GM19463 (cell line): Measurements from ENCODE around the gene APBA2.

ENCODE experiments used
- ATAC-seq: cut with Tn5 transposase; IDR thresholded peaks from one replicate; pipeline ENCODE4 v1.9.1; 2021; ENCODE audit warnings: mild to moderate bottlenecking, moderate library complexity; ENCODE audit not compliant: unreplicated experiment

The APBA2 gene

GRCh38 chr15:29113336-29114220 lies 227.8 kb downstream of the APBA2 start:
- no peak for ATAC-seq

GRCh38 chr15:29114221-29115092 lies 228.7 kb downstream of the APBA2 start:
- no peak for ATAC-seq

DNA sequence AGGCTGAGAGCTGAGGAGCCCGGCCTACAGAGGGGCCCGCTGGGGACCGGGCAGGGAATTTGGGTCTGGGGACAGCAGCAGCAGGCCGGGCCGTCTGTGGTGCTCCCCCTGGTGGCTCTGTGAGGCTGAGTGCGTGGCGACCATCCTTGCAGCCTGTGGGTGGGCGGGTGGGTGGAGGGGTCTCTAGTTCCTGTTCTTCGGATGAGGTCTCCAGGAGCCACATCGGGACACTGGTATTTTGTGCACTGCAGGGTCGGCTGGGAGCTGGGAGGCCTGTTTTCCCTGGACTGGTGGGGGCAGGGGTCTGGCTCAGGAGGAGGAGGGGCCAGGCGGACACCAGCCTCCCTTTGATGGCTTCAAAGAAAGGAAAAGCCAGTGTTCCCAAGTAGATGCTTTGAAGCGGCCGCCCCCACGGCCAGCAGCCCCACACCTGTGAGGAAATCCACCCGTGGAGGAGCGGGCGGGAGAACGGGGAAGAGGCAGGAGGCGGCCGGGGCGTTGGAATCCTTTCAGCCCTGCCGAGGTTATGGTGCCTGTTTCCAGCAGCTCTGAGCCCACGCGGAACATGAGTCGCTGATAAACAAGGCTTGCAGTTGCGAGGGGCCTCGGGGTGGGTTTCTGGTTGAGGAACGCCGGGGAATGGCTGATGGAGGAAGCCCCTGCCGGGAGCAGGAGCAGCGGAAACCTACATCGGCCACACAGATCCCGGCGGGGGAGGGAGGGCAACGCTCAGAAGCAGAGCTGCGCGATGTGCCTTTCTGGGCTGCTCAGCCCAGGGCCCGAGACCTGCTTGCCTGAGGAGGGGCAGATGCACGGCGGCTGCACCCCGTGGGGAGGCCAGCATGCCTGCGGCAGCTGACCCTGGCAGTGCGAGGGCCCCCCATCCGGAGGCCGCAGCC lies 229.6 kb downstream of the APBA2 start:
- ATAC-seq, result no peak

DNA sequence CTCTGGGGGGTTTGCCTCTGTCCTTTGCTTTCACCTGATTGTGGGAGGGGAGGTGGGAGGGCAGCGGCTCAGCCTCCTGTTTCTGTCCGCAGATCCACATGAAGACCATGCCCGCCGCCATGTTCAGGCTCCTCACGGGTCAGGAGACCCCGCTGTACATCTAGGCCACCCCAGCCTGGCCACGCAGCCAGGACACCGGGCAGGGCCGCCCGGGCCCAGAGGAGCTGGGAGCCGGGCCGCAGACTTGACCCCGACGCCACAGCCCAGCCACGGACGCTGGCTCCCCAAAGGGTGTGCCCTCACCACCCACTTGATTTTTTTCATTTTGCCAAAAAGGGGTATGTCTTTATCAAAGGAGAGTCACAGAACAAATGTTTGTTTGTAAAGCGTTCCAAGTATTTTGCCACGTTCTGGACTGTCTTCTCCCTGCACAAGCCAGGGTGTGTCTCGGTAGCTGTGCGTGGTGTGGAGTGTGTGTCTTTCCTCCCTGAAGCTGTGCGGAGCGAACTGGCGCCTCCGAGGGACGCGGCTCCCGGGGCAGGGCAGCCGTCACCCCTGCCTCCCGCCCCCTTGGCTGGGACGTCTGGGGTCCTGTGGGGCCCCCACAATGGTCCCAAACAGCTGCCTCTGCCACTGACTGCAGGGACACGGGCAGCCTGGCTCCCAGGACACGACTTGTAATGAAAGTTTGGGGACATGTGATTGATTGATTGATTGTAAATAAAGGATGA lies 231.4 kb downstream of the APBA2 start:
- ATAC-seq, result no peak

- no peak for ATAC-seq
Measured at GRCh38 chr15:29117778-29118177, 232.0 kb downstream of the APBA2 start.

- ATAC-seq, result no peak
Measured at GRCh38 chr15:29119847-29120246, 234.1 kb downstream of the APBA2 start.

DNA sequence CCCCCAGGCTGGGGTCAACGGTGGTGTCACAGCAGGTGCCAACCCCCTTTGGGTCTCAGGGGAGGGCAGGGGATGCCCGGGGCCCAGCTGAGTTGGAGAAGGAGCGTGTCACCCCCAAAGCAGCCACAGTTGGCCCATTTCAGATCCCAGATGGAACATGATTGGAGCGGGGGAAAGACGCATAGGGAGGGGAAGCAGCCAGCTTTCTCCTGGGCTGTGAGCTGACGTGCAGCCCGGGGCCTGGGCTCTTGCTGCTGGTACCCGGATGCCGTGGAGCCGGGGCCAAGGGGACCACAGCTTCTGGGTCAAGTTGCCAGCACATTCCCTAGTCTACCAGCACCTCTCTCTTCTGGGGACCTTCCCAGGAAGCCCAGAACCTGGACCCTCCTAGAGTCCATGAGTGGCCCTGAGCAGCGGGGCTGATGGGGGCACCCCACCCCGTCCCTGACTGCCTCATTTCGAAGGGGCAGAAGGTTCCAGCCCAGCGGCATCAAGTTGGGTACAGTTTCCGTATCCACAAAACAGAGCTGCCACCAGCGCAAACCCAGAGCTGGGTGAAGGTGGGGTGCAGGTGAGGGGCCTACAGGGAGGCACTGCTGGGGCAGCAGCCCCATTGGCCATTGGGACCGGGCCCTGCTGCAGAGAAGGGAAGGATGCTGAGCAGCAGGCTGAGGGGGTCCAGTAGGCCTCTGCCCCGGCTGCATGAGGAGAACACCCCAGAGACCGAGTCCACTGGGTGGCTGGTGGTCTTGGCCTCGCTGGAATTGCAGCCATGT lies 235.0 kb downstream of the APBA2 start:
- ATAC-seq, result no peak

- no peak for ATAC-seq
Measured at GRCh38 chr15:29121369-29121656, 235.5 kb downstream of the APBA2 start.

- no peak for ATAC-seq
Measured at GRCh38 chr15:29121907-29122306, 236.1 kb downstream of the APBA2 start.

GRCh38 chr15:29122506-29122905 lies 236.7 kb downstream of the APBA2 start:
- ATAC-seq, result no peak

- no peak for ATAC-seq
Measured at GRCh38 chr15:29123171-29123570, 237.4 kb downstream of the APBA2 start.

- no peak for ATAC-seq
Measured at GRCh38 chr15:29123991-29124390, 238.2 kb downstream of the APBA2 start.

- ATAC-seq, result no peak
Measured at GRCh38 chr15:29124581-29125381, 239.0 kb downstream of the APBA2 start.

DNA sequence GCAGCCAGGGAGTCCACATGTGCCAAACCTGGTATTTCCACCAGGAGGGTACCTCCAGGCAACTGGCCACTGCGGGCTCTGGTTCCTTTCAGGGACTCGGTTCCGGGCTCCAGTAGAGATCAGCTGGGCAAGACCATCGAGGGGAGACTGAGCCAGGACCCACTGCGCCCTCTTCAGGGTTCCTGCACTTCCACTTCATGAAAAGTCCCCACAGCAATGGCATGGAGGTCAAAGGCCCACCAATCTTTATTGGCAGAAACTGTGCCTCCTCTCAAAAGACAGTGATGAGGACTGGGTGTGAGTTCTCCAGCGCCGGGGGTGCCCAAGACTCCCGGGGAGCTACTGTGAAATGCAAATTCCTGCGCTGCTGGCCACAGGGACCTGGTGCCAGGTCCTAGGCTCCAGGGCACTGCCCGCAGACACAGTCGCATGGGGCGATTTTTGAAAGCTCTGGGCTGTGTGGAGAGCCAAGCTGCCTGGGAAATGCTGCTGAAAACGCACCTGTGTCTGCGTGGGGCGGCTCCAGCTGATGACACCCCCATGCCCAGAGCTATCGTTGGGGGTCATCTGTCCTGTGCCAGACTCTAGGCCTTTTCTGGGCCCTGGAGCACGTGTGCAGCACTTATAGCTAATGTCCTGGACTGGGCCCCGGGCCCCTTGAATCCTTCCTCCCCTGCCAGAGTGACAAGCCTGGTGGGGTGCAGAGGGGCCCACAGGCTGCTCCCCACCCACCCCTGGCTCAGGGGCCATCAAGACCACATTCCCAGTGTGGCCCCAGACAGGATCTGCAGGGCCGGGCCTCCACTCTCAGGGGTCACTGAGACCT lies 239.8 kb downstream of the APBA2 start:
- no peak for ATAC-seq

- ATAC-seq, result no peak
Measured at GRCh38 chr15:29126208-29126536, 240.4 kb downstream of the APBA2 start.

GRCh38 chr15:29126821-29127461 lies 241.2 kb downstream of the APBA2 start:
- ATAC-seq, result no peak
